Iris pigment epithelial cell (primary cell): ENCODE data around the gene FIGLA.
"Not testable (repeated sequence)": the region's sequence is repeated elsewhere in the genome, so short reads cannot be mapped to it uniquely, and the experiment has no call there.

Experiments used
- DNase-seq: peaks from one replicate; pipeline ENCODE4 v3.0.0-alpha.2; 2011; ENCODE audit warnings: low read depth

The FIGLA gene

DNA sequence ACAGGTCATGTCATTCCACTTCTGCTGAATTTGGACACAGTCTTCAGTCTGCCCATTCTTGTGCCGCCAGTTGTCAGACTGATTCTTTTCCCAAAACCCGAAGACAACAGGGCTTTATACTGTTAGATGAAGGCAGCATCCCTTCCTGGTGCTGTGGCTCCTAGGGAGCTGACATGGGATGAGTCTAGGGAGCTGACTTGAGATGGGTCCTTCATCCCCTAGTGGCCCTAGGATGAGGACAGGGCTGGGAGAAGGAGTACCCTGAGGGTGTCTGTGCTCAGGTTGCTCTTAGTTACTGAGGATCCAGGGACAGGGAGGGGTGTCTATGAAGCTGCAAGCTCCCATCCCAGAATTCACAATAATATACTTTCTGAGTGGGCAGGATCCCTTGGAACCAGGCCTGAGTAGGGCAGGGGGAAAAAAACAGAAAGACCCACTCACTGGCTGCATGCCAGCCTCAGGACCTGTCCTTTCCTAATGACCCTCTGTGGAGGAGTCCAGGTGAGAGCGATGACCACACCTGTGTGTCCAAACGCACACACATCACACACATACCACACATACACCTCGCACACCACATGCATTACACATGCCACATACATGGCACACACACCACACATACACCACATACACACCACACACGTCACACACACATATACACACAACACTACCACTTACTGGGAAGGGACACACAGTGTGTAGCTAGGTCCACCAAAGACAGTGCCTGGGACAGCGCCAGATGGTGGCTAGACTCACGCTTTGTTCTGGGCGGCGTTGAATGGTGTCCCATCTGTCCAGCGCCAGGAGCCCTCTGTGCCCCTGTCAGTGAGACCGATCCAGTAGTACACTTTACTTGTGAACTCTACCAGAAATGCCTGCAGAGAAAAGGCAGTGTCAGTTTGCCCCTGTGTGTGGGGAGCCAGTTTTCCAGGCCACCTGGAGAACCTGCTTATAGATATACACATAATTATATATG, 18.8 kb upstream of the FIGLA start:
- DNase-seq = no peak

DNA sequence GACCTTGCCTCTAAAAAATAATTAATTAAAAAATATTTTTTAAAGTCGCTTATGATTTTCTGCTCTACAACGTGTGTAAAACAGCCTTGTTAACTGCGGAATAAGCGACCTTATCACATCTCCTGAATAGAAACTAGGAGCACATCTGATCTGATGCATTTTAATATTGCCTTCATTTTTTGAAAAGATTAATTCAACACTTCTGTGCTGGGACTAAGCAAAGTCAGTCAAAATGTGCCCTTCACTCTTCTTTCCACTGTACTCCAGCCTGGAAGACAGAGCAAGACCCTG, 17.3 kb upstream of the FIGLA start:
- no peak for DNase-seq

DNA sequence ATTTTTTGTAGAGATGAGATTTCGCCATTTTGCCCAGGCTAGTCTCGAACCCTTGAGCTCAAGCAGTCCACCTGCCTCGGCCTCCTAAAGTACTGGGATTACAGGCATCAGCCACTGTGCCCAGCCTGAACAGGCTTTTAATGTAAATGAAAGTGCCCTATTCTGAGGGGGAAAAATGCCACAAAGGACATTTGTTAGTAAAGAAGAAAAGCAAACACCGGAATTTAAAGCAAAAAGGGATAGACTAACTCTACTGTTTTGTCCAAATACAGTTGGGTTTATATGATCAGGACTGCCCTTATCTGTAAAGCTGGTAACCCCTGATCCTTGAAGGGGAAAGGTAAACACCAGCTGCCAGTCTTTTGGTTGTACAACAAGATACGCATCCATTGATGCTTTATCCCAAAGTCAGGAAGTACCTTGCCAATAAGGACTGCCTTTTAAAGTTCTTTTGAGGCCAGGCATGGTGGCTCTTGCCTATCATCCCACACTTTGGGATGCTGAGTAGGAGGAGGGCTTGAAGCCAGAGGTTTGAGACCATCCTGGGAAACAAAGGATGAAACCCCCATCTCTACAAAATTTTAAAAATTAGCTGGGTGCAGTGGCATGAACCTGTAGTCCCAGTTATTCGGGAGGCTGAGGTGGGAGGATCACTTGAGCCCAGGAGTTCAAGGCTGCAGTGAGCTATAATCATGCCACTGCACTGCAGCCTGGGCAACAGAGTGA, 16.8 kb upstream of the FIGLA start:
- DNase-seq = no peak

DNA sequence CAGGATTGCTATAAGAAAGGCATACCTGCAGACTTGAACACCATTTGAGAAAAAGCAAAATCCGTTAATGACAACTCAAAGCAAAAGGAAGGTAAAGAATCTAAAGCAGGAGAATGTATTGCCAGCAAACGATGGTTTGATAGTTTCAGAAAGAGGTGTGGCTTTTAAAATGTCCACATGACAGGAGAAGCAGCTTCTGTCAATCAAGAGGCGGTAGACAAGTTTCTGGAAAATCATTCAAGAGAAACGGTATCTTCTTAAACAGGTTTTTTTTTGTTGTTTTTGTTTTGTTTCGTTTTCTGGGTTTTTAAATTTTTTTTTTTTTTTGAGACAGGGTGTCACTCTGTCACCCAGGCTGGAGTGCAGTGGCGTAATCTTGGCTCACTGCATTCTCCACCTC, 16.2 kb upstream of the FIGLA start:
- no peak for DNase-seq

DNA sequence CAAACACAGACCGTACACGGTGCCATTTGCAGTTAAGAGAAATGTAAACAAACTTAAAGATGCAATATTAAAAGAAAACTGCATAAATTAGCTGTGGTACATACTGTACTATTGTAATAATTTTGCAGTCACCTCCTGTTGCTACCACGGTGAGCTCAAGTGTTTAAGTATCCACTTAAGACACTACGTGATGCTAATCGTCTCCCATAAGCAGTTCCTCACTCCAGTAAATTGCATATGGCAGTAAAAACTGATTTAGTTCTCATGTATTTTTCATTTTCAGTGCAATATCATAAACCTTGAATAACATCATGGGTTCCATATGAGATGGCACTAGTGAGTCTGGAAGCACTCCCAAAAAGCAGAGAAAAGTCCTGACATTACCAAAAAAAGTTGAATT, 15.6 kb upstream of the FIGLA start:
- no peak for DNase-seq

DNA sequence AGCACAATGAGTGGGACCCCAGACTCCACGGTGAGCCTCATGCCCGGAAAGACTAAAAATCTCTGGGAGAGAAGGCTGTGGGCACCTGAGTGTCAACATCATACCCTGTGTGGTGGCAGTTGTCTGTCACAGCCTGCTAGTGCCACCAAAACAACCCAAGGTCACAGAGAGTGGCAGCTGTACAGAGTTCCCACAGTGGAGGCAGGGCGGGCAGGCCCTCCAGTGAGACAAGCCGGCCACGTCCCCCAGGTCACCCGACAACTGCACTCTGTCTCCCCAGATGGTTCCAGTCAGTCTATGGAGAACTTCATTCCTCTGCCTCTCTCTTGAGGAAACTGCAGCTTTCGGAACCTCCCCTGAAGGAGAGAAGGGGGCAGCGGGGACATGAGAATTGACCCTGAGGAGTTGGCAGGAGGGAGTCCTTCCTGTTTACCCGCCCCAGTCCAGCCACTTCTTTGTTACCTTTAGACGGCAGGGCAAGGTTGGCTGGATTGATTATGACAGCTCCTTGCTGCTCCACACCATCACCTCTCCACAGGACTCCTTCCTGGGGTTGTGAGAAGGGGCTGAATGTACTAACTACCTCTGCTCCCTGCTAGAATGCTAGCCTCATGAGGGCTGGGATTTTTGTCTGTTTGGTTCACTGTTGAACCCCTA, 11.3 kb upstream of the FIGLA start:
- no peak for DNase-seq

DNA sequence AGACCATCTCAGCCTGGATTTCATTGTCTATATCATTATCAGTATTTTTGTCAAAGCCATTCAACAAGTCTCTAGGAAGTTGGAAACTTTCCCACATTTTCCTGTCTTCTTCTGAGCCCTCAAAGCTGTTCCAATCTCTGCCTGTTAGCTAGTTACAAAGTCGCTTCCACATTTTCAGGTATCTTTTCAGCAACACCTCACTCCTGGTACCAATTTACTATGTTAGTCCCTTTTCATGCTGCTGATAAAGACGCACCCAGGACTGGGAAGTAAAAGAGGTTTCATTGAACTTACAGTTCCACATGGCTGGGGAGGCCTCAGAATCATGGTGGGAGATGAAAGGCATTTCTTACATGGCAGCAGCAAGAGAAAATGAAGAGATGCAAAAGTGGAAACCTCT, 9.3 kb upstream of the FIGLA start:
- DNase-seq = no peak

DNA sequence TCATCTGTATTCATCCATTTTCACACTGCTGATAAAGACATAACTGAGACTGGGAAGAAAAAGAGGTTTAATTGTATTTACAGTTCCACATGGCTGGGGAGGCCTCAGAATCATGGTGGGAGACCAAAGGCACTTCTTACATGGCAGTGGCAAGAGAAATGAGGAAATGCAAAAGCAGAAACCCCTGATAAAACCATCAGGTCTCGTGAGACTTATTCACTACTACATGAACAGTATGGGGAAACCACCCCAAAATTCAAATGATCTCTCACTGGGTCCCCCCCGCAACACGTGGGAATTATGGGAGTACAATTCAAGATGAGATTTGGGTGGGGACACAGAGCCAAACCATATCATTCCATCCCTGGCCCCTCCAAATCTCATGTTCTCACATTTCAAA, 7.6 kb upstream of the FIGLA start:
- DNase-seq = not testable (repeated sequence)

DNA sequence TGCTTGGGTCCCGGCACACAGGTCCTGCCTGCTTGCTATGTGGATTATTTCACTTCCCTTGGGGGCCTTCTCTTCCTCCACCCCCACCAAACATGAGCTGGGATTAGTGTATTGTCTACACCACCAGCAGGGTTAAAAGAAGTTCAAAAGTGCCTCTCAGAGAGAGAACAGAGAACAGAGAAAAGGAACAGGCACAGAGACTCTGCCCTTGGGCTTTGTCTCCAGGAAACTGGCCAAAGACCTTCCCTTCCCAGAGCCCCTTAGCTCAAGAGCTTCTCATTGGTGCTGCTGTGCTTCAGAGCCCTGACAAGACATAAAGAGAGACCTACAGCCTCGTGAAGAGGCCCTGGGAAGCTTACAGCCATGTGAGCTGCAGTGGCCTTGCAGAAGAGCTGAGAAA, 7.1 kb upstream of the FIGLA start:
- no peak for DNase-seq

DNA sequence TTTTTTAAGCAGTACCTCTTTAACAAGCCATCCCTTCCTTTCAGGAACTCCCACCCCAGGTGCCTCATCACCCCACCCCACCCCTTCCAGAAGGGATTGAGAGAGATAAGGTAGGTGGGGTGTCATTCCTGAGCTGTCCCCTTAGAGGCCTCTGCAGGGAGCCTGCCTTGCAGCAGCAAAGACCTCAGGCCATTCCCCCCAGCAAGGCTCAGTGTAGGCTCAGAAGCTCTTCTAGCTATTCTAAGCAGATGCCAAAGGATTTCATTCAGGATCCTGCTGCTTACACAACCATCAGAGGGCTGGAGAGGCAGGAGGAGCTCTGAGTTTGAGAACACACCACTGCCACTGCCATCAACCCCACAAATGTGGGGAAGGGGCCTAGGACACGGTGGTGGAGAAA, 5.8 kb upstream of the FIGLA start:
- no peak for DNase-seq

DNA sequence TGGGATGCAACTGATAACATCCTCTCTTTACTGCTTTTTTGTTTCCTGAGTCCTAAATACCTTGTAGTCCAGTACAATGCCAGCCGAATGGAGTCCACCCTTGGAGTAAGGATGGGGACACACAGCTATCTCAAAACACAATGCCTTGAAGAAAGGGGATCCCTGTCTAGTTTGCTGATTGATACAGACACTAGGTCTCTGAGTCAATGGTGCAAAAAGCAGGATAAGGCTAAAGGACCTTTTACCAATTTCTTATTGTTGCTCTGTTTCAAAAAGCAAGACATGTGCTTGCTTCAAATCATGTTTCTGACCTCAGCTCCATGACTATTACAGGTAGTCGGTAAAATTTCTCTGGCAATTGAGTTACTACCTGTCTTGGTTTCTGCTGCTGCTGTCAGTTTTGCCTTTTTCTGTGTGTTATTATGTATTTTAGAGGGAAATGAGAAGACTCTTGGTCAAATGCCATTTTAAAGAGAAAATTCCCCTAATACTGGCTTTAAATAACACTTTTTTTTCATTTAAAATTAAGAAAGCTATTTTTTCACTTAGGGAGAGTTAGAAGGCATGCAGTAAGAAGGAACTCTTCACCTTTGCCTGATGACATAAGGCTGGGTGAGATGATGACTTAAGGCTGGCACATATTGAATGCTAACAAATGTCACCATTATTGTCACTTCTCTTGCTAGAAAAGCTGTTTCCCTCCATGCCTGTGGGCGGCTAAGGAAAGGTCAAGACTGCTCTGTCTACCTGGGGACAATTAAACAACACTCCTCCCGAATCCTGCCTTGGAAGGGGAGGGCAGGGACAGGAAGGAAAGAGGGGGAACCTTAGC, 4.9 kb upstream of the FIGLA start:
- DNase-seq = no peak

DNA sequence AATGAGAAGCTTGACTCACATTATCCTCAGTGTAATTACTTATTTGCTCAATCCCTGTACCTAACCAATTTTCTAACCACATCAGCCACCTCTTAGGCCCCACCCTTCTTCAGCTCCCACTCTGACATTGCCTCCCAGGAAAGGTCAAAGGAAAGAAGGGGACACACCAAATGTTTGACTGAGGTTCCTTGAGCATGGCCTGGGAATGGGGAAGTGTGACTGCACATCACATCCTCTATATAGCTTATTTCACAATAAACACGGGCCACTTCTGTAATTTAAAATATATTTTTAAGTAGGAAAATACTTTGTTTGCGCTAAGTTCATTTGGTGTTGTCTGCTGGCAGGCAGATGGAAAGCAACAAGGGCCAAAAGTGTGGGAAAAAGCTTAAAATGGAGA, 3.0 kb upstream of the FIGLA start:
- DNase-seq = no peak

DNA sequence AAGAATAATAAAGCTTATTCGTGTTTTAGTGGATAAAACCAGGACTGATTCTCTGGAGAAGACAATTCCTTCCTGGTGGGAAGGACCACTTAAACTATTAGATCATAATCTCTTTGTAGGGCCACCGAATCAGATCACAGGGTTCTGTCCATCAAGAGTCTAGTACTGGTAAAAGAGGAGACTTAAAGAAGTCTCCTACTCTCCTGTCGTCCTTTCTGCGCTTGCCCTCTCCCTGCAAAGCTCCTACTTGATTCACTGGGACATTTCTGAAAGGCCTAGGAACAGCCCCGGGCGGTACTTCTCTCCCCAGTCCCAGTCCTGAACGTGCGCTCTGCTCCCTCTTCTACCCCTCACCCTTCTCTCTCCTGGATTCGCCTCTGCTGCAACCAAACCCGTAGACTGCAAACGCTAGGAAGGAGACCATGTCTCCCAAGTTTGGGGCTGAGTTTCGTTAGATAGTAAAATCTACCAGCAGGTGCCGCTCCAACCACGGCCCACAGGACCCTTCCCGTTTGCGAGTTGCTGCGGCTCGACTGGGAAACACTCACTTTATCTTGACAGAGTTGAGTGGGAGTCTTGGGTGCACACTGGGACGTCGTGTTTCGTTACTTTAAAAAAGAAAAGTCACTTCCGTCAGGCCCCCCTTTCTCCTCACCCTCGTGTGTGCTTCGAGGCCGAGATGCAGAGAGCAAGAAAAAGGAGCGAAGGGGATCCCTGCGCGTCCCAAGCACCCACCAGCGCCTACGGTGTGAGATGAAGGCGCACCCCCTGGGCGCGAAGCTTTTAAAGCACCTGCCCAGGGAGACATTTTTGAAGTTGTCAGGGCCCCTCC, 923 bp downstream of the FIGLA start:
- DNase-seq = peak; percentile 61

DNA sequence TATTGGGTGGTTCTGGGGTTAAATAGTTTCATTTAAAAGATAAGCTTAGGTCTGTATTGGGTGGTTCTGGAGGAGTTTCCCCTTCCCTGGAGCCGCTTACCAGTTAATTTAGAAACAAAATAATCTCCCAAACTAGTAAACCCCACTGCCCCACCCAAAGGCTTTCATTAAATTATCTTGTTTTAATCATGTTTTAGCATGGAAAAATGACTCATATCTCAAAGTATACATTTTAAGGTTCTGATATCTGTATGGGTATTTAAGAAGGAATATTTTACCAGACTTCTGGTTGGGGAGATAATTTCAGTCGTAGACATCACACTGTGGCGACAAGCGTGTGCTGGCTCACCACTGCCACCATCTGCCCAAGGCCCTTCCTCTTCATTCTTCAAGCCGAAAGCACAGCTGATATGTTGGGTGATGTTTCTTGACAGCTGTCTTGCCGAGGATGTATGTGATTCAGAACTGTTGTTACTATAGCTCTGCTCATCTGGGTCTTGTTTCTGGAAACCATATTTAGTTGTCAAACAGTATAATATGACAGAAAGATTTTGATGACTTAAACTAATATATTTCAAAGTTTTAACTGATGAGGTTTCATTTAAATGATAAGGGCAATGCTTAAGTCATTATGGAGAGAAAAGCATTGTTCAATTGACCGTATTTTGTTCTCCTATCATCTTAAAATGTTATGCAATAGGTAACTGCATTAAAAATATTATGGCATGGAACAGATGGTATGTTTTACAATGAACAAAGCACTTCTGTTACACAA, 5.1 kb downstream of the FIGLA start:
- peak; percentile 20 for DNase-seq

DNA sequence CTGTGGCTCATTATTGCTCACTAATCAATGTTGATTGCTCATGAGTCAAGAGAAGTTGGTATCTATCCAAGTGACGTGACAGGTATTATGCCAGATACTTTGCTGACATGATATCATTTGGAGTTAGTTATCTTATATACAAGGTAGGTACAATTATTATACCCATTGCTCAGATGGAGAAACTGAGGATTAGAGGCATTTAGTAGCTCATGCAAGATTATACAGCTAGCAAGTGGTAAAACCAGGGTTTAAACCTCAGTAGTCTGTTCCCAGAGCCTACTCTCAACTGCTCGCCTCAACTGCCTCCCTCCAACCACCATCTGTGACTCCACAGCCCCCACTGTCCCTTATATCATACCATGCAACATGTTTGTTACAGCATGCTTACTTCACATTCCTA, 6.1 kb downstream of the FIGLA start:
- DNase-seq = no peak

DNA sequence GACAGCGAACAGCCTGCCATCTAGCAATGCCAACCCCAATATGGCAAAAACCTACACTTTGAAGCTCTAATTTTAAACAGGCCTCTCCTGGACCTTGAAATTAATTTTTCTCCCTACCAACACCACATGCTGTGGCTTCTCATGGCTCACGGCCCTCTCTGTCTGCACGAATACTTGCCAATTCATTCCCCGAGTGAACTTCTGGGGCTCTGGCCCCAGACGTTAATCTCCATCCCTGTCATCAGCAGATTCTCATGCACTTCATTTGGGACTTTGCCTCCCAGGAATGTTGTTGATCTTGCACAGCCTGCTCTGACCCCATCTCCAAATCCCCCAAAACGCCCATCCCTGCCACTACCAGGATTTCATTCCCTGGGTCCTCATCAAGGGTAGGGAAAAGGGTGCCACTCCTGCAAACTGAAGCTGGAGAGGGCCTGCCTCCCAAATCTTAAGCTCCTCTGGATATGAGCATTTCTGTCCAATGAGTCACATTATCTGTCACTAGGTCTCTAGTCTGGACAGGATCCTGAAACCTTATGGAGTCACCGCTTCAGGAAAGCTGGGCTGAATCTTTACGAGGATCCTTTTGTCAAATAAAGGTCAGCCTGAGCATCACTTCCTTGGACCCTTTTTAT, 10.4 kb downstream of the FIGLA start:
- no peak for DNase-seq

DNA sequence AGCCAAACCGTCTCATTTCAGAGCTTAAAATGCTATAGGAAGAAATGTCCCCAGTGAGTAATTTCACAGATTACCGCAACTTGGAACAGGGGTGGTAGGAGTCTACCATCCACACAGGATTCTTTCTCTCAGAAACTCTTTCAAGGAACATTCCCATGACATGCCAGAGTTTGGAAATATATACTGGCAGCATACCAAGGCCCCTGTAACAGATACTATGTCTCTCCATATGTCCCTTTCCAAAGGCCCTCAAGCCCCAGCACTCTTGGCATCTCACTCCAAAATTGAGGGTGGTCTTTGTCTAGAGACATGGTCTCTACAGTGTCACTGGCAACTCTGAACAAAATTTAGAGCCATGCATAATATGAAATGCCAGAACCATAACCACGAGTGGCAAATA, 11.0 kb downstream of the FIGLA start:
- DNase-seq = no peak

DNA sequence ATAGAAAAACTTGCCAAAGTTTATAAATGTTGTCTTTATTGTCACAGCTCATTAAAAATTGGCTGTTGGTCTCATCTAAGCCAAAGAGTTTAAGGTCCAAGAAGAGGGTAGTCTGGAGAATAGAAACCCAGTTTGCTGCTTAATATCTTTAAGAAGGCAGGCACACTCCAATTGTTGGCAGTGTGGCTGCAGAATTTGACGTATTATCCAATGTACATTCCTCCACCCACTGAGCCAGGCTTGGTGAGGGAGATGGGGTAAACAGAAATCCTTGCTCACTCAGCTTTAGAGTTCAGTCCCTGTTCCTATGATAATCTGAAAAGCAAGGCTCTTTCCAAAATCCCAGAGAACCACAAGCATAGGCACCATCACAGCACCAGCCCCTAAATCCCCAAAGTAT, 11.8 kb downstream of the FIGLA start:
- no peak for DNase-seq

DNA sequence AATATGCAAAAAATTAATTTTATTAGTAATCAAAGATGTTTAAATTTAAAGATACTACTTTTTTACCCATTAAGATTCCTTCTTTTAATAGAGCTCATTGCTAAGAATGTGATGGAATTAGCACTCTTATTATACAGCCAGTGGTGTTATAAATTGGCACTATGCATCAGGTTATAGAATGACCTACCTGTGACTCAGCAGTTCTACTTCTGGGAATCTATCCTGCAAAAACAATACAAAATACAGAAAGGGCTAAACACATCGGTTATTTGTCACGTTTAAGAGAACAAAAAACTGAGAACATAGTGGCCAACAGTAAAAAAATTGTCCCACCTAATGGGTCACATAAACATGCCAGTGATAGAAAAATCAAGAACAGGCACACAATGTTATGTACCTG, 13.0 kb downstream of the FIGLA start:
- DNase-seq = no peak

DNA sequence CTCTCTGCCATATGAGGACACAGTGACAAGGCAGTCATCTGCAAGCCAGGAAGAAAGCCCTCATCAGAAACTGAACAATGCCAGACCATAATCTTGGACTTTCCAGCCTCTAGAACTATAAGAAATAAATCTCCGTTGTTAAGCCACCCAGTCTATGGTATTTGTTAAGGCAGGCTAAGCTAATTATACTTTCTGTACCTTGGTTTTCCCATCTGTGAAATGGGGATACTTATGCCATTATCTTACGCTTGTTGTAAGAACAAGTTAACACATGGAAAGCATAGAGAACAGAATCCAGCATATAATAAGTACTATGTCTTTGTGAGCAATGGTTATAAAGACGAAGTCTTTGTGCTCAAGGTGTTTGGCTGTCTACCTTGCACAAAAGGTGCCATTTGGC, 14.2 kb downstream of the FIGLA start:
- no peak for DNase-seq
